Measurements from ENCODE around the gene HS1BP3. TPM values are rescaled to one million over a fixed set of nuclear protein-coding genes. Genes with fewer than 3 reads are reported as not detected.

Gene HS1BP3
- total RNA-seq, 1 experiment from 2014 or later: 12.8 TPM

GRCh38 chr2:20677301-20678085 is 26.6 kb upstream of the HS1BP3 start:
- H3K27ac ChIP-seq (ENCODE audit: low read length): peak overlapping the region; percentile 71
- no peaks in the 10 kb centered on the region for H3K79me2 ChIP-seq (ENCODE audit: low read length)
- no peaks in the 10 kb centered on the region for H3K9me3 ChIP-seq (ENCODE audit: low read length)
- H3K9me2 ChIP-seq (replicated peaks; ENCODE audit: insufficient read depth, low read length): no peaks in the 10 kb centered on the region
- H2AFZ ChIP-seq (ENCODE audit: low read length): no peak overlapping the region
- no peak overlapping the region for H3K4me2 ChIP-seq (ENCODE audit: low read depth, low read length, poor library complexity, severe bottlenecking)
- no peak overlapping the region; the same call in 1 of the 2 replicates for H3K9ac ChIP-seq (ENCODE audit: low read length)
- no peaks in the 10 kb centered on the region for H3K36me3 ChIP-seq (ENCODE audit: insufficient read depth, low read length)
- peak; percentile 54 for DNase-seq
- no peak overlapping the region for H3K4me3 ChIP-seq (ENCODE audit: low read length)
- peaks cover 27% of the 10 kb centered on the region for H3K4me1 ChIP-seq (ENCODE audit: low read length)
- no peaks in the 10 kb centered on the region for H3K27me3 ChIP-seq (ENCODE audit: low read length)
- H4K20me1 ChIP-seq (ENCODE audit: insufficient read depth, low read depth, low read length): no peaks in the 10 kb centered on the region

- Histone ChIP-seq H3K4me2 (ENCODE audit: low read depth, low read length, poor library complexity, severe bottlenecking) (peak overlapping the region; percentile 39), H2AFZ (ENCODE audit: low read length) (no peak overlapping the region), H3K36me3 (ENCODE audit: insufficient read depth, low read length) (no peaks in the 10 kb centered on the region), H3K4me1 (ENCODE audit: low read length) (peaks cover 27% of the 10 kb centered on the region), H3K27ac (ENCODE audit: low read length) (peak overlapping the region; percentile 71), H4K20me1 (ENCODE audit: insufficient read depth, low read depth, low read length) (no peaks in the 10 kb centered on the region), H3K27me3 (ENCODE audit: low read length) (no peaks in the 10 kb centered on the region), H3K9ac (ENCODE audit: low read length) (peak overlapping the region; percentile 53), H3K4me3 (ENCODE audit: low read length) (no peak overlapping the region), H3K79me2 (ENCODE audit: low read length) (no peaks in the 10 kb centered on the region), H3K9me2 (replicated peaks; ENCODE audit: insufficient read depth, low read length) (no peaks in the 10 kb centered on the region), H3K9me3 (ENCODE audit: low read length) (no peaks in the 10 kb centered on the region)
- DNase-seq: peak; percentile 67
Observed at GRCh38 chr2:20676353-20677215, 25.7 kb upstream of the HS1BP3 start.

GRCh38 chr2:20675701-20676352 is 24.9 kb upstream of the HS1BP3 start:
- H3K36me3 ChIP-seq (ENCODE audit: insufficient read depth, low read length): no peaks in the 10 kb centered on the region
- peak overlapping the region; percentile 53 for H3K9ac ChIP-seq (ENCODE audit: low read length)
- H3K4me1 ChIP-seq (ENCODE audit: low read length): peaks cover 27% of the 10 kb centered on the region
- no peaks in the 10 kb centered on the region for H3K9me2 ChIP-seq (replicated peaks; ENCODE audit: insufficient read depth, low read length)
- H3K4me2 ChIP-seq (ENCODE audit: low read depth, low read length, poor library complexity, severe bottlenecking): peak overlapping the region; percentile 39
- no peak overlapping the region for H2AFZ ChIP-seq (ENCODE audit: low read length)
- no peaks in the 10 kb centered on the region for H3K9me3 ChIP-seq (ENCODE audit: low read length)
- no peaks in the 10 kb centered on the region for H4K20me1 ChIP-seq (ENCODE audit: insufficient read depth, low read depth, low read length)
- no peak overlapping the region for H3K4me3 ChIP-seq (ENCODE audit: low read length)
- no peaks in the 10 kb centered on the region for H3K27me3 ChIP-seq (ENCODE audit: low read length)
- peak; percentile 79 for DNase-seq
- H3K79me2 ChIP-seq (ENCODE audit: low read length): no peaks in the 10 kb centered on the region
- peak overlapping the region; percentile 71 for H3K27ac ChIP-seq (ENCODE audit: low read length)

- Histone ChIP-seq H3K9me3 (ENCODE audit: low read length) (no peaks in the 10 kb centered on the region), H3K36me3 (ENCODE audit: insufficient read depth, low read length) (no peaks in the 10 kb centered on the region), H3K27me3 (ENCODE audit: low read length) (no peaks in the 10 kb centered on the region), H3K79me2 (ENCODE audit: low read length) (no peaks in the 10 kb centered on the region), H3K4me2 (ENCODE audit: low read depth, low read length, poor library complexity, severe bottlenecking) (no peak overlapping the region), H3K27ac (ENCODE audit: low read length) (no peak overlapping the region), H3K4me3 (ENCODE audit: low read length) (no peak overlapping the region), H3K9ac (ENCODE audit: low read length) (no peak overlapping the region), H3K9me2 (replicated peaks; ENCODE audit: insufficient read depth, low read length) (no peaks in the 10 kb centered on the region), H3K4me1 (ENCODE audit: low read length) (peaks cover 27% of the 10 kb centered on the region), H4K20me1 (ENCODE audit: insufficient read depth, low read depth, low read length) (no peaks in the 10 kb centered on the region), H2AFZ (ENCODE audit: low read length) (no peak overlapping the region)
- no peak for DNase-seq
Observed at GRCh38 chr2:20674974-20675679, 24.2 kb upstream of the HS1BP3 start.

- Histone ChIP-seq H3K79me2 (ENCODE audit: low read length) (no peaks in the 10 kb centered on the region), H3K9me3 (ENCODE audit: low read length) (no peaks in the 10 kb centered on the region), H4K20me1 (ENCODE audit: insufficient read depth, low read depth, low read length) (no peaks in the 10 kb centered on the region), H3K27me3 (ENCODE audit: low read length) (no peaks in the 10 kb centered on the region), H2AFZ (ENCODE audit: low read length) (no peak overlapping the region), H3K4me1 (ENCODE audit: low read length) (peaks cover 27% of the 10 kb centered on the region), H3K9me2 (replicated peaks; ENCODE audit: insufficient read depth, low read length) (no peaks in the 10 kb centered on the region), H3K36me3 (ENCODE audit: insufficient read depth, low read length) (no peaks in the 10 kb centered on the region), H3K27ac (ENCODE audit: low read length) (no peak overlapping the region), H3K4me2 (ENCODE audit: low read depth, low read length, poor library complexity, severe bottlenecking) (no peak overlapping the region), H3K9ac (ENCODE audit: low read length) (no peak overlapping the region), H3K4me3 (ENCODE audit: low read length) (no peak overlapping the region)
- DNase-seq: no peak
Observed at GRCh38 chr2:20674309-20674965, 23.5 kb upstream of the HS1BP3 start.

- Histone ChIP-seq H3K27ac (ENCODE audit: low read length) (no peak overlapping the region), H3K4me1 (ENCODE audit: low read length) (peaks cover 27% of the 10 kb centered on the region), H3K36me3 (ENCODE audit: insufficient read depth, low read length) (no peaks in the 10 kb centered on the region), H3K27me3 (ENCODE audit: low read length) (no peaks in the 10 kb centered on the region), H3K79me2 (ENCODE audit: low read length) (no peaks in the 10 kb centered on the region), H3K9me2 (replicated peaks; ENCODE audit: insufficient read depth, low read length) (no peaks in the 10 kb centered on the region), H3K4me2 (ENCODE audit: low read depth, low read length, poor library complexity, severe bottlenecking) (no peak overlapping the region), H4K20me1 (ENCODE audit: insufficient read depth, low read depth, low read length) (no peaks in the 10 kb centered on the region), H3K4me3 (ENCODE audit: low read length) (no peak overlapping the region), H2AFZ (ENCODE audit: low read length) (no peak overlapping the region), H3K9ac (ENCODE audit: low read length) (no peak overlapping the region), H3K9me3 (ENCODE audit: low read length) (no peaks in the 10 kb centered on the region)
- no peak for DNase-seq
Observed at GRCh38 chr2:20673686-20674308, 22.9 kb upstream of the HS1BP3 start.

- H3K9me2 ChIP-seq (replicated peaks; ENCODE audit: insufficient read depth, low read length): no peaks in the 10 kb centered on the region
- H2AFZ ChIP-seq (ENCODE audit: low read length): no peak overlapping the region
- no peak overlapping the region for H3K27ac ChIP-seq (ENCODE audit: low read length)
- DNase-seq: no peak
- H3K36me3 ChIP-seq (ENCODE audit: insufficient read depth, low read length): no peaks in the 10 kb centered on the region
- no peaks in the 10 kb centered on the region for H3K9me3 ChIP-seq (ENCODE audit: low read length)
- no peaks in the 10 kb centered on the region for H4K20me1 ChIP-seq (ENCODE audit: insufficient read depth, low read depth, low read length)
- no peaks in the 10 kb centered on the region for H3K27me3 ChIP-seq (ENCODE audit: low read length)
- H3K79me2 ChIP-seq (ENCODE audit: low read length): no peaks in the 10 kb centered on the region
- no peak overlapping the region for H3K4me3 ChIP-seq (ENCODE audit: low read length)
- H3K4me2 ChIP-seq (ENCODE audit: low read depth, low read length, poor library complexity, severe bottlenecking): no peak overlapping the region
- H3K9ac ChIP-seq (ENCODE audit: low read length): no peak overlapping the region
- peaks cover 19% of the 10 kb centered on the region for H3K4me1 ChIP-seq (ENCODE audit: low read length)
Observed at GRCh38 chr2:20672201-20672951, 21.5 kb upstream of the HS1BP3 start.
